Renal cortical epithelial cell (primary cell): Measurements from ENCODE around the gene IFNG-AS1. TPM values are rescaled to one million over a fixed set of nuclear protein-coding genes. Genes with fewer than 3 reads are reported as not detected.

ENCODE experiments used
- DNase-seq: peaks from one replicate; pipeline ENCODE4 v3.0.0-alpha.2; 2011; ENCODE audit warnings: low read depth
- total RNA-seq: library from RNA; depleted of rRNA; stranded (reverse); fragments of >200 nt; gene quantifications from 2 replicates; pipeline ENCODE4 v1.2.3, GENCODE V29; 2014

IFNG-AS1 gene
- total RNA-seq, 1 donor from 2014 or later: not detected

DNA sequence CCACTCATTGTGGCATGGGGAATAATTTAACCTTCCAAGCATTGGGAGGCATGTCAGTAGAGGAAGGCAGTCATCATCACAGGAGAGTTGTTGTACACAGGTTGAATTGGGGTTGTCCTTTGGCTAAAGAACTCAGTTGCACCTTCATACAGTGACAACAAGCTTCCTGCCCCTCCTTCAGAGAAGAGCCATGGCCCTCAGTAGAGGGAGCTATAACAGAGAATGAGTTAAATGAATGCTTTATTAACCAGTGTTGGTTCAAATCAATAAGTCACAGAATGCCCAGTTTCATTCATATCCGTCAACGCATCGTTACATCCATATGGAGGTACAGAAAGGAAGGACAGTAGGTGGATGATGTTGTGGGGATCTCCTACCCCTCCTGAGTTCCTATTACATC, 4.8 kb downstream of the IFNG-AS1 start:
- no peak for DNase-seq

GRCh38 chr12:67996347-67996746, 7.1 kb downstream of the IFNG-AS1 start:
- peak; percentile 14 for DNase-seq

DNA sequence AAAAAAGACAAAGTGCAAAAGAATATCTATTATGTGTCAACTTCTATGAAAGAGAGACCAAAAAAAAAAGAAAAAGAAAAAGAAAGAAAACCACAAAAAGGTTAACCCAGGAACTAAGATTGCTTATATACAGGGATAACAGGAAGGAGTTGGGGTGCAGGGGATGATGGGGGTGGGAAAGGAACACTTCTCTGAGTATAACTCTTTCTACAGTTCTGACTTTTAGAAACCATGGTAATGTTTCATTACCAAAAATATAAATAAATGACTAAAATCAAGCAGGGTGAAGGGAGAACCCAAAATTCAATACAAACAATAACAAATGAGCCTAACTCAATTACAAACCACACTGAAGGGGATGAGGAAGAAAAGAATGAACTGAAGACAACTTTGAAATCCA, 9.1 kb downstream of the IFNG-AS1 start:
- no peak for DNase-seq

DNA sequence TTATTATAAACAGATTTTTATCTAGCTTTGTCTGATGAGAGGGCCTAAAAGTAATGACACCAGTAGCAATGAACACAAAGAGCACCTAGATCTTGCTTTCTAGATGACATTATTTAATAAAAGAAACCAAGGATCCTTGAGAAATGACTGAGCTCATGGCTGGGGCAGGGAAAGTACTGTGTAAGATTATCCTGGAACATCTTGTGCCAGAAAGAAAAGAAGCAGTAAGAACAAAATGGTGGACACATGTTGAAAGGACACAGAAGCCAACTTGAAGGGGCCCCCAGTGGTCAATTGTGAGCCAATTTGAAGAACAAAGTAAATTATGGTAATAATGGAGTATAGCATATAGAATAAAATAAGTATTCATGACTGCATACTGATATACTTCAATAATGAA, 10.0 kb downstream of the IFNG-AS1 start:
- DNase-seq: no peak

GRCh38 chr12:68001486-68002466, 12.5 kb downstream of the IFNG-AS1 start:
- DNase-seq: peak; percentile 38

DNA sequence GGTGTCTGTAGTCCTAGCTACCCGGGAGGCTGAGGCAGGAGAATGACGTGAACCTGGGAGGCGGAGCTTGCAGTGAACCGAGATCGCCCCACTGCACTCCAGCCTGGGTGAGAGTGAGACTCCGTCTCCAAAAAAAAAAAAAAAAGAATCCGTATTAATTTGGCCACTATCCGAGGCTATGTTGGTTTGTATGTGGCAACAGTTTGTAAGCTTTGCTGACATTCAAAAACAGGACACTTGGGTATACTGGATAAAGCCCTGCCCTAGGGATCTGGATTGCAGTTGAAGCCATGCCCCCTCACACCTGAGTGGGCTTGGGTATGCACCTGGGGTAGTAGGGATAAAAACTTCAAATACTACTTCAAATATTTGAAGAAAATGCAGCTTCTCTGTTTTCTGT, 14.5 kb downstream of the IFNG-AS1 start:
- no peak for DNase-seq

- DNase-seq: peak; percentile 63
Measured at GRCh38 chr12:68007033-68007432, 17.8 kb downstream of the IFNG-AS1 start.

- DNase-seq: peak; percentile 73
Measured at GRCh38 chr12:68007466-68007865, 18.2 kb downstream of the IFNG-AS1 start.

GRCh38 chr12:68011206-68011881, 22.1 kb downstream of the IFNG-AS1 start:
- no peak for DNase-seq

DNA sequence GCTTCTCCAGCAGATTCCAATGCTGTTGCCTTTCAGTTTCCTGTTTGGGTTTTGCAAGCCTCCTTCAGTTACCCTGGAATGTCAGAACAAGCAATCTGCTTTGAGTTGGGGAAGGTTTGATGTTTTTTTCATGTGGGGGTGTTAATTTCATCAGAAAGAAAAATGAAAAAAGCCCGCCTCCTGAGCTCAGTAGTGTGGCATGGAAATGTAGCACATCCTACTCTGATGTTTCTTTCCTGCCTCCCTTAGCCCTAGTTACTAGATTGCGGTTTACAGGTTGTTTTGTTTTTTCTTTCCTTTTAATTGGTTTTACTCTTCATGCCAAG, 22.6 kb downstream of the IFNG-AS1 start:
- no peak for DNase-seq

- DNase-seq: no peak
Measured at GRCh38 chr12:68012712-68013111, 23.5 kb downstream of the IFNG-AS1 start.

DNA sequence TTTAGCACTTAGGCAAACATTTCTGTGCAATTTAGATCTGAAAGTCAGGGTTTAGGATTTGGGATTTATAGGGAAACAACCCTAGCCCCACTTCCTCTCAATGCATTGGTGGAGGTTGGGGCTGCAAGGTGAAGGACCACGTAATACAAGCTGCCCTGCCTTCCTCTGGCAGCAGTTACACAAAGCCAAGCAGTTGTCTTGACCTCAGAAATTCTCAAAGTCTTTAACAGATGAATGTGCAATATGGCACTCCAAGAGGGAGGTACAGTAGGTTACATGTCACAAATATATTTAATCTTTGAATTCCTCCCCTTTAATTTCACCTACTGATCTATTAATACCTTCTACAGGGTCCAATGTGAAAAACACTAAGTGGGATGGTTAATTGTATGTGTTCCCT, 23.9 kb downstream of the IFNG-AS1 start:
- DNase-seq: no peak

DNA sequence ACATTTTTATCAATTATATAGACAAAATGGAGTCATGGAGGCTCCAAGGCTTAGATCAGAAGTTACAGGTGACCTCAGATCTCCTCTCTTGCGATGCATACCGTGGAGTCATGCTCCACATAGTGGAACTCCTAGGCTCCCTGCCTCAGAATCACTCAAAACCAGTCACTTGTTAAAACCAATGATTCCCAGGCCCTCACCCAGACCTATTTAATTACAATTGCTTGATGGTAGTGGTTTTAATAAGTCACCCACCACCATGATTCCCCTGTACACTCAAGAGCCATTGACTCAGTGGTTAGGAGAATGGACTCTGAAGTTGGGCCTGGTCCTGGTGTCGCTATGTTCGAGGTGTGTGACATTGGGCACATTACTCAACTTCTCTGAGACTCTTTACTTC, 26.9 kb downstream of the IFNG-AS1 start:
- peak; percentile 61 for DNase-seq

DNA sequence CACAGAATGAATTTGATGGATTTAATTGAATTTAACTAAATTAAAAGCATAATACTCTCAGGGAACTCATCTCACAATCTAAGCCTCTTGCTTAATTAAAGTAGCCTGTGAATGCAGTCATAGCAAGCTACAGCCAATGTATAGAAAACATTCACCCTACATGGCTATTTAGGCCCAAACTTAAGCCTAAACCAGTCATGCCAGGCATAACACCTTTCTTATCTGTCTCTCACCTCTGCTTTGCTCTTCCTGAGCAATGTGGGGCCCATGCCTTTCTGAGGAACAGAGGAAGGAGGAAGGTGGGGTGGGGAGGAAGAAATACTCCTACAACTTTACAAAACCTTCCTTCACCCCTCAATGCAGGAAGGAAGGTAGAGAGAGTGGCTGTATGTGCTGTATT, 29.1 kb downstream of the IFNG-AS1 start:
- no peak for DNase-seq

- no peak for DNase-seq
Measured at GRCh38 chr12:68020049-68020448, 30.8 kb downstream of the IFNG-AS1 start.

DNA sequence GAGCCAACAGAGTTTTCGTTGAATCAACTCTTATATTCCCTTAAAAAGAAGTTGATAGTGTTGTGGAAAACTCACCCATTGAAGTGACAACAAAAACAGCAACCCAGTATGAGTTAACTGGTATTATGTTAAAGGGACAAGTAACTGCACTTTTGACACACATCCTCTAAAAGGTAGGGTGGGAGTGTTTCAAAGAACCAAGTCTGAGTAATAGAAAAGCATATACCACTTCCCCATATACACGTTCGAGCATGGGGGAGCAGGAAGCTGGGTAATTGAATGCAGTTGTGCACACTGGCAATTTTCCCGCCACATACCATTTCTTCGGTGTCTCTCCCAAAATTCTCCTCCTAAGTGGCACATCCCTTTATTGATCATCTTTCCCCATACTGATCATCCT, 31.5 kb downstream of the IFNG-AS1 start:
- DNase-seq: no peak

- DNase-seq: no peak
Measured at GRCh38 chr12:68028647-68029046, 39.4 kb downstream of the IFNG-AS1 start.

DNA sequence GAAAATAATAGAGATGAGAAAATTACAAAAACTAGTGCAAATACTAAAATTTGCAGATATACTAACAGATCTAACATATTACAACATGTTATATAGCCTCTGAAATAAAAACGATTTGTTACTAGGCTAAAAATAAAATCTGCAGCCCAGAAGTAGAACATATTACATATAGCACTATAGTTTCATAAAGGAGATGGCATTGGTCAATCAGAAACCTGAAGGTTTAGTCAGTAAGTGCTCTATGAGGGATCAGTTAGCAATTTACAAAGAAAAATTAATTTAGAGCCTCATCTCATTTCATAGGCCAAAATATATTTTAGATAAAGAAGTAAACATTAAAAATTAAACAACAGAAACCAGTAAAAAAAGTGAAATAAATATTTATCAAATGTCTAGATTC, 41.0 kb downstream of the IFNG-AS1 start:
- no peak for DNase-seq

- no peak for DNase-seq
Measured at GRCh38 chr12:68031174-68031573, 41.9 kb downstream of the IFNG-AS1 start.

DNA sequence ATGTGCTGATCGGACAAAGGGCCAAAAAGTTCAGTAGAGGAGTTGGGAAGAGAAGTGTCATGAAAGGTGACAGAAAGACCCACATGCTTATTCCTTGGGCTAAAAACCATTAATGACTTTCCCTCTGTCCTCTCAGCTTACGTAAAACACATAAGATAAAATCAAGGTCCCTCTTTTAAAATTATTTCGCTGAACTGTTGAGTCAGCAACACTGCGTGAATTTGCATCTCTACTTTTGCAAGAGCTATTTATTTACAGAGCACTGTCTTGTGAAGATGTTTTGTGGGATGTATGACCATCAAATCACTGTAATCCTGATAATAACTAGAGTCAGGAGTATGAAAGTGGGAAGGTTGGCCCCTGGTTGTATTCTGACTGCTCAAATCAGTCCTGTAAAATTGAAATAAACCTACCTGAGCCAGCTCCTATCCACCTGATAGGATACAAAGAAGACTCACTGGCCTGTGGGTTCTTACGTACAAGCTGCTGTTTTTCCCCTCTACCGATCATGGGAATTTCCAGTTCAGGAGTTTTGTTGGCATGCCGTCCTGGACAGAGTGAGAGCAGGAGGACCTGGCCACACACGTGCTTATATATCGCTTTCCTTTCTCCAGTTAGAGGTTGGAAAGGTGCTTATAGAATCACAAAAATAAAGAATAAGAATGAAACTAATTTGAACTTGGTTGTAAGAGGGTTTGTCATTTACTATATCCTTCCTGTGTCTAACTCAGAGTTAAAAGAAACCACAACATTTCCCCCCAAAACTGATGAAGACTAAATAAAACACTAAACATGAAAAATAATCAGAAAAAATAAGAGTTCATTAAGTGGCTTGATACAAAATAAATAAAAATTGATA, 42.9 kb downstream of the IFNG-AS1 start:
- DNase-seq: peak; percentile 88

DNA sequence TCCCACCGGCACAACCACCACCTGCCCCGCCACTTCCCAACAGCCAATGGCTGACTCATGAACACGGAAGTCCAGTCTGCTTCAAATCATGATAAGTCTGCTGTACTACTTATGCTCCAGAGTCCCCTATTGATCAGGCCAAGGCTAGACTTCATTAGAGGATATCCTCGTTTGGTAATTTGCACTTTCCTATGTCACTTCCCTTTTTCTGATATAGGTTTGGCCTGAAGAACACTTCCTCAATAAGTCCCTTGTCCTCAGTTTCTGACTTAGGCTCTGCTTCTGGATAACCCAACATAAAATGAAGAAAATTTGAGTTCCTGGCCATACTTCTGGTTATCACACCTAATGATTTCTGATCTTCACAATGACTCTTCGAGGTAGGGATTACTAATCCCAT, 45.3 kb downstream of the IFNG-AS1 start:
- DNase-seq: no peak

- DNase-seq: no peak
Measured at GRCh38 chr12:68036642-68037041, 47.4 kb downstream of the IFNG-AS1 start.
